Stimulated activated CD8-positive, alpha-beta memory T cell treated with anti-CD3 and anti-CD28 coated beads, Interleukin-7, amount 100 ng/mL, for 1 hour (primary cell): ENCODE data around the gene N4BP3.
"Not testable (repeated sequence)": the region's sequence is repeated elsewhere in the genome, so short reads cannot be mapped to it uniquely, and the experiment has no call there.

ENCODE experiments used
- DNase-seq, 2 donors: peaks; one replicate each; pipeline ENCODE4 v3.0.0-alpha.2; 2020; ENCODE audit warnings: low read depth in 2 of 2

N4BP3 gene, protein sequence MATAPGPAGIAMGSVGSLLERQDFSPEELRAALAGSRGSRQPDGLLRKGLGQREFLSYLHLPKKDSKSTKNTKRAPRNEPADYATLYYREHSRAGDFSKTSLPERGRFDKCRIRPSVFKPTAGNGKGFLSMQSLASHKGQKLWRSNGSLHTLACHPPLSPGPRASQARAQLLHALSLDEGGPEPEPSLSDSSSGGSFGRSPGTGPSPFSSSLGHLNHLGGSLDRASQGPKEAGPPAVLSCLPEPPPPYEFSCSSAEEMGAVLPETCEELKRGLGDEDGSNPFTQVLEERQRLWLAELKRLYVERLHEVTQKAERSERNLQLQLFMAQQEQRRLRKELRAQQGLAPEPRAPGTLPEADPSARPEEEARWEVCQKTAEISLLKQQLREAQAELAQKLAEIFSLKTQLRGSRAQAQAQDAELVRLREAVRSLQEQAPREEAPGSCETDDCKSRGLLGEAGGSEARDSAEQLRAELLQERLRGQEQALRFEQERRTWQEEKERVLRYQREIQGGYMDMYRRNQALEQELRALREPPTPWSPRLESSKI

DNA sequence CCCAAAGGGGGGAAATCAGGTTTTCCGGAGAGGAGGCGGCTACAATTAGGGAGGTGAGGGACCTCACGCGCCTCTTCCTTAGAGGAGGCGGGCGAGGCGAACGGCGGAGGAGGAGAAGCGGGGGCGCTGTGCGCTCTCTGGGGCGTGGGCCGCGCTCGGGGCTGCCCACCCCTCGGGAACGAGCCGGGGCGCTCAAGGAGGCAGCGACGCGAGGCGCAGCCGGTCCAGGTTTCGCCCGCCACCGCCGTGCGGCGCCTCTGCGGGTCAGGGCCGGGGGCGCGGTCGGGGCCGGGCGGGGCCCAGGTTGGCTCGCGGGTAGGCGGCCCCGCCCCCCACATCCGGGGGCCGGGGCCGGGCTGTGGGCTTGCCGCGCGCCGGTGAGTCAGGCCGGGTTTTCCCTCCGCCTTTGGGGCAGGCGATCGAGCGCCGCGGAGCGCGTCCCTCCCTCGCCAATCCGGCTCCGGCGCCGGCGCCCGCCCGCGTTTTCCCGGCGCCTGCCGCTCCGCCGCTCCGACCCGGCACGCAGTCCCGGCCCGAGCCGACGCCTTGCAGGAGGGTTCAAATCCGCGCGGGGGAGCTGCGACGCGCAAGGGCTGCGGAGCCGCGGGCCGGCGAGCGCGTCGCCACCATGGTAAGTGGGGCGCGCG, at the start of gene N4BP3:
Gene N4BP3, plus strand, starts transcription at position 392 of the 647 bp plus-strand sequence. CDS start 6,052 bp downstream, outside the sequence.
- DNase-seq: peak; percentile 53 to 63

DNA sequence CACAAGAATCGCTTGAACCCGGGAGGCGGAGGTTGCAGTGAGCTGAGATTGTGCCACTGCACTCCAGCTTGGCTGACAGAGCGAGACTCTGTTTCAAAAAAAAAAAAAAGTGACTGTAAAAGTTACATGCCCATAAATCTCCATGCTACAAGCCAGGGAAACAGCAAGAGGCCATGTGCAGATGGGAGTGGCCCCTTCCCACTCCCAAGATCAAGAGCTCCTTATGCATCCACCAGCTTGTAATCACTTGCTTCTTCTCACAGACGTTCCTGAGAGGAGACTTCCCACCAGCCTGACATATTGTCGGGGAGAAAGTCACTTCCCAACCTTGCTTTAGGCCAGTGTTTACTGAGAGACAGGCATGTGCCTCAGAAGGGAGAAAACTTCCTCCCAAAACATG, 45.6 kb upstream of the N4BP3 start:
- DNase-seq: no peak

DNA sequence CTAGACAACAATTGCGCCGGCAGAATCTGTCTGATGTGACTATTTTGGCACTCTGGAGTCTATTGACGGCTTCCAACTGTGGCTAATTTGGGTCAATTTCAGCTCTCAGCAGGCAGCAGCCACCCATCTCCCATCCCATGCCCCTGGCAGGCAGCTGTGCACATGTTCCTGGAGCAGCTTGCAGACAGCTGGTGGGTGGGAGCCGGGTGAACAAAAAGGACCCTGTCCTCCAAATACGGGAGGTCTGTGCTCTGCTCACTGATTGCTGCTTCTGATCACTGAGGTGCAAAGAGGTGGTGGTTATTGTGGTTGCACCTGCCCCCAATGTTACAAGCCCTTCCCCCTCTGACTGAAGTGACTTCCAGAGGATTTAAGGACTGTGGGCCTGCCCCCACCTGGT, 45.0 kb upstream of the N4BP3 start:
- DNase-seq: no peak

DNA sequence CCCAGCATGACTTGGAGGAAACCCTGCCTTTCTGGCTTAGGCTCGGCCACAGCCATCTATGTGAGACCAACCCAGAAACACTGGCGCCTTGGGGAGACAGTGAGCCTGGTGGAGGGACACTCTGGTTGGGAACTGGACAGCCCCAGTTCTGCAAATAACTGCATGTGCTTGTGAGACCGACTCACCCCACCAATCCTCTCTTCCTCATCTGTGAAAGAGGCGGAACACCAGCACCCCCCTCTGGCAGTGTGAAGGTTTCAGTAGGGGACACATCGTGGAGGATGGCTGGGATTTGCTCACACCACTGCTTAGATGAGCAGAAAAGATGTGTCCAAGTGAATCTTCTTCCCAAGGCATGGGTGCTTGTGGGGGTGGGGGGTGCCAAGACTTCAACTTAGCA, 43.4 kb upstream of the N4BP3 start:
- DNase-seq: no peak

DNA sequence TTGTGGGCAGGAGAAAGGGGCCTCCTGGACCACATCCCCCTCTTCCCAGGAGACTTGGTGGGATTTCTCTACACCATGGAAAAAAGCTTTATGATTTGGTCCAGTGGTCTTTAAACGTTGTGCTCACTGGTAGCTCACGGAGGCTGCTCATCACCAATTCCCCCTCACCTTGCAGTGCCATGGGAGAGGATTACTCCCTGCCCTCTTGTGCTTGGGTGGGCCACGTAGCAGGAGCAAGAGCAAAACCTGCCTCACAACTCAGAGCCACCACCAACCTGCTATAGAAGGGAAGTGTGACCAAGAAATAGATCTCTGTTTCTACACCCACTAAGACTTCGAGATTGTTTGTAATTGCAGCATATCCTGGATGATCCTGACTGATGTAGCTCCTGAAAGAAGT, 42.2 kb upstream of the N4BP3 start:
- DNase-seq: no peak

DNA sequence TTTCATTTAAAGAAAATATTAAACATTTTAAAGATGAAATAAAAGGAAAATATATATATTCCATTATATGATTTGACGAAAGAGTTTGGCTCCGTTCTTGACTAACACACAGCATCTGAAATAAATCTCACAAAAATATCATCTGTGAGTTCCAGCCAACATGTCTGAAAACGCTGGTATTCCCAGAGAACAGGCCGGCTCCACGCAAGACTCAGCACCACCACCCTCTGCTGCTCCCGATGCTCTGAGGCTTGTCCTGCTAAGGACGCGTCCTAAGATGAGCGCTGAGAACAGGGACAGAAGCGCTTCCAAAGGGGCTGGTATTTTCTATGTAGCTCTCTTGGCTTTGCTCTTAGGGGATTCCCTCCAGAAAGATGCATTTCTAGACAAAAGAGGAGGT, 40.6 kb upstream of the N4BP3 start:
- DNase-seq: no peak

DNA sequence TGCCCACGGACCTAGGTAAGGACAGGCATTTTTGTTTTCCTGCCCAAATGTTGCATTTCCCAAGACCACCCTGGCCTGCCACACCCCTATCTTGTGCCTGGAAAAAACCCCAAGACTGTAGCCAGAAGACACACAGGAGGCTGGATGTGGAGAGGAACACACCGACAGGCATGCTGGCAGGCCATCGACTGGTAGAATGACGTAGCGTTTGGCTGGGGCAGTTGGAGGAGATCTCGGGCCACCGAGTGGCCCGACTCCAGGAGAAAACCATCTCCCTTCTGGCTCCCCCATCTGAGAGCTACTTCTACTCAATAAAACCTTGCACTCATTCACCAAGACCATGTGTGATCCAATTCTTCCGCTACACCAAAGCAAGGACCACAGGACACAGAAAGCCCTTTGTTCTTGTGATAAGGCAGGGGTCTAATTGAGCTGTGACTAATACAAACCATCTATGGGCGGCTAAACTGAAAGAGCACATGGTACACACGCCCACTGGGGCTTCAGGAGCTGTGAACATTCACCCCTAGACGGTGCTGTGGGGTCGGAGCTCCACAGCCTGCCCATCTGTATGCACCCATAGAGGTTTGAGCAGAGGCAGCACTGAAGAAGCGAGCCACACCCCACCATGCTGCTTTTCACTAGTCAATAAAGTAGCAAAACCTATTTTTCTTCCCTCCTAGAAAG, 38.9 kb upstream of the N4BP3 start:
- no peak for DNase-seq

DNA sequence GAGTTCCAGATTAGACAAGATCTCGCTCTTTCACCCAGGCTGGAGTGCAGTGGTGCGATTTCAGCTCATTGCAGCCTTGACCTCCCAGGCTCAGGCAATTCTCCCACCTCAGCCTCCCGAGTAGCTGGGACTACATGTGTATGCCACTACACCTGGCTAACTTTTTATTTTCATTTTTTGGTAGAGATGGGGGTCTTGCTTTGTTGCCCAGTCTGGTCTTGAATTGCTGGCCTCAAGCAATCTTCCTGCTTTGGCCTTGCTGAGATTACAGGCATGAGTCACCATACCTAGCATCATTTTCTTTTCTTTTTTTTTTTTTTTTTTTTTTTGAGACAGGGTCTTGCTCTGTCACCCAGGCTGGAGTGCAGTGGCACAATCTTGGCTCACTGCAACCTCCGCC, 36.4 kb upstream of the N4BP3 start:
- DNase-seq: not testable (repeated sequence)

DNA sequence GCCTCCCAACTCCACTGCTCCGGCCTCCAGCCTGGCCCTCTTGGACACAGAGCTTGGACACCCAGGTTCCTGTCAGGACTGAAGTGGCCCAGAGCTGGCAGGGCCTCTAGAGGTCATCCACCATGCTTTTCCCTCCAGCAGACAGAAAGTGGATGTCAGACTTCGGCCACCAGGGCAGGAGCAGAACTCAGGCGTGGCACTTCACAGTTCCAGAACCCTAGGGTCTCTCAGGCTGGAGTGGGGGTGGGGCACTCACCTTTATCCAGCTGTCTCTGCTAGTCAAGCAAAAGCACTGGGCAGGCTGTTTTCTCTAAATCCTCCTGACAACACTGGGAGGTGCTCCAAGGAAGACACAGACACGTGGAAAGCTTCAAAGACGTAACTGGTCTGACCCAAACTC, 35.6 kb upstream of the N4BP3 start:
- no peak for DNase-seq

DNA sequence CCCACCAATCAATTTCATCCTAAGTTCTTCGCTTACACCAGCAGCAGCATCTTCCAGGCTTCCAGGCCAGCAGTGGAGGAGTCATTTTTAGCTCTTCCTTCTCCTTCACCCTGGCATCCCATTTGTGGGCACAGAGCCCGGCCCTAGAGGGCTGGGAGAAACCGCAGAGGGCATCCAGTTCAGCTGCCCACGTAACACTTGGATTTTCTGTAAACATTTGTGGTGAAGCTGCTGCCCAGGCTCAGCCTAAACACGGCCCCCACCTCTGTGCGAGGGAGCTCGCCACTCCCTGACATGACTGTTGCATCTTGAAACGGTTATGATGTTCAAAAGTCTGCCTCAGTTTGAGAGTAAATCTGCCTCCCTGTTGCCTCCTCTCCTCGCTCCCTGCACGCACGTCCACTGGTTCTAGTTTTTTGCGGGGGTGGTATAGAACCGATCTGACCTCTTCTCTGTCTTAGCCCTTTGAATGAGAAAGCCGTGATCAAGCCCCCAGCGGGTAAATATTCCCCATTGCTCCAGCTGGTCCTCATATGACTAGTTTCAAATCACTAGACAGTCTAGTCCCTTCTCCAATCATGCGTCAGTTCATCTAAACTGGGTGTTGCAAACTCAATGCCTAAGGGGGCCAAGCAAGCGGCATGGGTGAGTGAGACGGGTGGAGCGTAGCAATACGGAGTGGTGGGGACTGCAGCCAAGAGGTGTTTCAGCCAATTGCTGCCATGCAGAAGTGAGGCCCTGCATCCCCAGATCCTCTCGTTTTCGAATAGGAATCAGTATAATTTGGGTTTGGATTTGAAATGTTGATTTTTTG, 34.9 kb upstream of the N4BP3 start:
- DNase-seq: no peak

DNA sequence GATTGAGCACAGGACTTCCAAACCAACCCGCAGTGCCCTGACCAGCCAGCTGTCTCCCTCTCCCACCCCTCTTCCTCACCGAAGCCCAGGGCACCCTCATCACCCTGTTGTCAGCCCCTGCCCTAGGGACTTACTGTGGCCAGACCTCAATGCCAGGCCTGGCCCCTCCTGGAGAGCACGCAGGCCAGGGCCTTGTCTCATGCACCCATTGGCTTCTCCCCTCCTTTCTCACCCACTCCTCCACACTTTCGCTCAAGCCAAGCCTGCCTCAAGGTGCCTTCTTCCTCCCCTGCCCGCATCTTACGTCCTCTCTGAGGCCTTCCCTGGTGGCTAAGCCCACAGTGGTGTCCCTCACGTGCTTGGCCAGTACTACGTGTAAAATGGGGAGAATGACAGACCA, 33.3 kb upstream of the N4BP3 start:
- DNase-seq: no peak

DNA sequence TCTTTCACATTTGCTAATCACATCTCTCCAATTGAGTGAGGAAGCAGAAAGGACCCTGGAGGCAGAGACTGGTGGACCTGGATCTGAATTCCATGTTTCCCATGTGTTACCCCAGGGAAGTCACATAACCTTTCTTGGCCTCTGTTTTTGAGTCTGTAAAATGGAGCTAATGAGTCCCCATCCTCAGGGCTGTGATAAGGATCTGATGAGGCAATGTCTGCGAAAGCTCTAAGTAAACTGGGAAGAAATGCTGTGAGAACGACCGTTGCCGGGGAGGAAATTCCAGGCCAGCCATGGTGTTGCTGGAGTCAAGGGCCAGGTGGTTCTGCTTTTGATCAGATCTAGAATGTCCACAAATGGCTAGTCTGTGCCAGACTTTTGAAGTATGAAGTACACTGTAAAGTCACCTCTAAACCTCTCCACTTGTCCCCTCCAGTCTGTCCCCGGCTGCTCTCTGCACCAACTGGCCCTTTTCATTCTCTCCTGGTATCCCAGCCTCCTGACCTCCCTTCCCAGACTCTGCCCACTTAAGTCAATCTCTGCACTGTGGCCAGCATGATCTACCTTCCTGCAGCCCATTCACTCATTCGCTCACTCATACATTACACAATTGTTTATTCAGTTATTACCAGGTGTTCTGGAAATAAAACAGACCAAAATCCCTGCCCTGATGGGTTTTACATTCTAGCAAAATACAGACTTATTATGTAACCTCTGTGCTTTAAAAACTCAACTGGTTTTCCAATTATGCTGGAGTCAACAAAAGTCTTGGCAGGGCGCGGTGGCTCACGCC, 32.5 kb upstream of the N4BP3 start:
- no peak for DNase-seq

DNA sequence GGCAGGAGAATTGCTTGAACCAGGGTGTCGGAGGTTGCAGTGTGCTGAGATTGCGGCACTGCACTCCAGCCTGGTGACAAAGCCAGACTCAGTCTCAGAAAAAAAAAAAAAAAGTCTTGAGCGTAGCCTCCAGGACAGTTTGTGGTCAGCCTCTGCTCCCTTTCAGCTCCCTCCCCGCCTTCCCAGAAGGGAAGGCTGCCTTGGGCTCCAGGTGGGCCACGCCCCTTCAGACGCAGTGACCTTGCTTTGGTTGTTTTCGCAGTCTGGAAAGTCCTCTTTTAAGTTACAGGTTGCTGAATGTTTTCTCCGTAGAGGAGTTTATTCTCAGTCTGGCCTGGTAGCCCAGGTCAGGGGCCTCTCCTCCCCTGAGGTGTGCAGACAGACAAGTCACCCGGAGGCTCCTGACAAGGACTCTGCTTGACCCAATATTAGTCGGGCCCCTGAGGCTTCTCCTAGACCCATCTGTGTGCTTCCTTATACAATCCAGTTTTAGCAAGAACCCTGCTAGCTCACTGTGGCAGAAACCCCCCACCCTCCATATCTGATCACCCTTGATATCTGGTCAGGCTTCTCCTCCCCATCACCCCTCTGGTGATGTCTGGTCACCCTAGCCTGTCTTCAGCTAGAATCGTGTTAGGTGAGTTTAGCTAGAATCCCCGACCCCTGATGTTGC, 31.6 kb upstream of the N4BP3 start:
- DNase-seq: no peak

DNA sequence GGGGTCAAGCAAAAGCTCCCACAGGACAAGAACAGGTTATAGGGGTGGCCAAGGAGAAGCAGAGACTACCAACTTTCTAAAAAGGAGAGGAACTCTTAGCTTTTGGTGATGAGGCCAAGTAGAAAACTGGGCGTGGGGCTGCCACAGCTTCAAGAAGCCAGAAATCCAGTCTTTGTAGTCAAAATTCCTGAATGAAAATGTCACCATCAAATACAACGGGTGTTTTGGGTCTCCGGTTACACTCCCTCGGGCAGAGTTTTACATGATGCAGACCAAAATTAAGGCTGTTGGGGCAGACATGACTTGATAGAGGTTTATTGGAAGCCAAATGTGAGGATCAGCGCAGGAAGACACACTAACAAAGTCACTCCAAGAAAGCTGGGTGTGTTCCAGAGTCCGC, 29.4 kb upstream of the N4BP3 start:
- DNase-seq: no peak

DNA sequence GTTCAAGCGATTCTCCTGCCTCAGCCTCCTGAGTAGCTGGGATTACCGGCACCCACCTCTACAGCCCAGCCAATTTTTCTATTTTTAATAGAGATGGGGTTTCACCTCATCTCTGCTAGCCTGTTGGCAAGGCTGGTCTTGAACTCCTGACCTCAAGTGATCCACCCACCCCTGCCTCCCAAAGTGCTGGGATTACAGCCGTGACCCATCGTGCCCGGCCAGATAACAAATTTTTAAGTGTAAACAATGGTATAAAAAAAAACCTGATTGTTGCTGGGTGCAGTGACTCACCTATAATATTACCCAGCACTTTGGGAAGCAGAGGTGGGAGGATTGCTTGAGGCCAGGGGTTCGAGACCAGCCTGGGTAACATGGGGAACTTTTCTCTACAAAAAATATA, 28.0 kb upstream of the N4BP3 start:
- DNase-seq: no peak

DNA sequence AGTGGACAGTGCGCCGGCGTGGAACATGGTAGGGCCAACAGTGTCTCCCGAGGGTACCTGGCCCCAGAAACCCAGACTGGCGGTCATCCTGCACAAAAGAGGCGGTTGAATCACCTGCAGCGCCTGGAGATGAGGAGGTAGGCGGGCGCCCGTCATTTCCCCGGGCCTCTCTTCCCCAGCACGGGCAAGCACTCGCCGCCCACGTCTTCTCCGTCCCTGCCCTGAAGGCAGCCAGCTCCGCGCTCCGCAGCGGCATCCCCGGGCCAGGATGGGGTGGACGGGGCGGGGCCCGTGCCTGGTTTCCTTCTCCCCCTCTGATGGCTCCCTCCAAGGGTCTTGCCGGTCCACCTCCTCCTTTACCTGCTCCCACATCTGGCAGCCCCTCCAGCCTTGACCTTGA, 27.1 kb upstream of the N4BP3 start:
- no peak for DNase-seq

DNA sequence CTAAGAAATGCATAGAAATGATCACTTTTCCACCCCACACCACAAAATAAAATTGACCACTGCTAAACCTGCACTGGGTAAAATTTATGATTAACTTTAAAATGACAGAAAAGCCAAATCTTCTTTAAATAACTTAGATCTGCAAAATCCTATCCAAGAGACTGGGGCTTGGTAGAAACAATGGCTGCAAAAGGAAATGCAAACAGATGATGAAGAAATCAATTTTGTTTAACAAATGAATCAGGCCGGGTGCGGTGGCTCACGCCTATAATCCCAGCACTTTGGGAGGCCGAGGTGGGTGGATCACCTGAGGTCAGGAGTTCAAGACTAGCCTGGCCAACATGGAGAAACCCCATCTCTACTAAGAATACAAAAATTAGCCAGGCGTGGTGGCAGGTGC, 26.1 kb upstream of the N4BP3 start:
- not testable (repeated sequence) for DNase-seq

DNA sequence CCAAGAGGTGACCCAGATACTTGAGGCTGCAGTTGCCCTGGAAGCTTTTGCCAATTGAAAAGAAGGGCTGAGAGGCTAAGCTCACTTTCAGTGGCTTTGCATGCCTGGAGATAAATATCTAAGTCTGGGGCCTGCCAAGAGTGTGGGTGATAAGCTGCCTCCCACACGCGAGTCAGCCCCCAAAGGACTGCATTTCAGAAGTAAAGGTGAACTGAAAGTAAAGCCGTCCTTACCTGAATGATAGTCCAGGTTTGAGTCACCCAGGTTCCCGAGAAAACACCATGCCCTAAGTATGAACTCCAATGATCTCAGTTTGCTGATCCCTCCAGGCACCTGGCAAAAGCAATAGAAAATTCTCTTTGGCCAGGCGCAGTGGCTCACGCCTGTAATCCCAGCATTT, 22.5 kb upstream of the N4BP3 start:
- no peak for DNase-seq

DNA sequence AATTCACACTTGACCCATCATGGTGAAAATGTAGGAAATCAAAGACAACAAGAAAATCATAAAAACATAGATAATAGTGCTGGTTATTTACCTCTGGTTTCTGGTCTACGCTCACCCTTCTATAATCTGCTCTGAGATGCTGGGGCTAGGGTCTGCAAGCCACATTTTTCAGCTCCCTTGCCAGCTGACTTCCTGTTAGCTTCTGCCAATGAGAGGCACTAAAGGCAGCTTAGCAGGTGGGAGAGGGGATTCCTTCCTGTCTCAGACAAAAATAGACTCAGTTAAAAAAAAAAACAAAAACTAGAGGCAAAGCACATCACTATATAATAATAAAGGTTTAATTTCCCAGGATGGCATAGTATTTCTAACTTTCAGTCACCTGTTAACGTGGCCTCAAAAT, 20.2 kb upstream of the N4BP3 start:
- DNase-seq: no peak

DNA sequence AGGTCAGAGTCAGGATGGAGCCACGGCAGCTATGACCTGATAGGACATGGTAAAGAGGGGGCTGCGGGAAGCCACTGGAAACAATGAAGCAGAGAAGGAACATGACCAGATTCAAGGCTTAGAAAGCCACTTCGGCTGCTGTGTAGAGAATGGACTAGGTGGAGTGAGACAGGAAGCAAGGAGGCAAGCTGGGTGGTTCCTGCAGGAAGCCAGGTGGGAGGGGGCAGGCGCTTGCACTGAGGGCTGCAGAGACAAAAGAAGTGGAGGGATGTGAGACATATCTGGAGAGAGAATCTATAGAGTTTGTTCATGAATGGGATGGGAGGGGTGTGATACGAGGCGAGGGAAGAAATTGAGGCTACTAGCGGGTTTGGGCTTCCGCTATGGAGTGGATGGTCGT, 19.0 kb upstream of the N4BP3 start:
- no peak for DNase-seq
